Stromal cell of bone marrow (primary cell): ENCODE results near the gene CIB1.

ENCODE experiments used
- DNase-seq: peaks from one replicate; pipeline ENCODE4 v3.0.0-alpha.2; 2012; ENCODE audit warnings: low read depth

Gene CIB1

DNA sequence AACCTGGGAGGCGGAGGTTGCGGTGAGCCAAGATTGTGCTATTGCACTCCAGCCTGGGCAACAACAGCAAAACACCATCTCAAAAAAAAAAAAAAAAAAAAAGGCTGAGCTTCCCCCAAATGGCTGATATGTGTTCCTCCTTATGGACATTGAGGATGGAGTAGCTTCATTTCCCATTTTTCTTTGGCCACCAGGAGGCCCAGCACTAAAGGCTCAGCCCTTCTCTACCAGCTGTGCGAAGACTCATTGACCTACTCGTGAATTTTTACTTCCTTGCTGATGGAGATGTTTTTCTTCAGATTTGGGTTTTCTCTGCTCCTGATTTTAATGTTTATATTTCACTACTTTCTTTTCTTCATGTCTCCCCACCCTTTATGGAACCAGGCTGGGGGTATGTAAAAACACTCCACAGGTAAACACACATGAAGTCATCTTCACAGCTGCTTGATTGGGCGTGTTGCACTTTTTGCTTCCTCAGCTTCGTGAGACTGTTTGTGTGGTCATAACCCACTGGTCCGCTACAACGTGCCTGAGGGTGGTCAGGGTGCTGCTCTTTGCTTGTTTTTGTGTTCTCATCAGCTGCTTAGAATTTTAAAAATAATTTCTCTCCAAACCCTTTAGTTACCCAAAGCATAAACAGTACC is 19.1 kb downstream of the CIB1 start:
- DNase-seq, result no peak

DNA sequence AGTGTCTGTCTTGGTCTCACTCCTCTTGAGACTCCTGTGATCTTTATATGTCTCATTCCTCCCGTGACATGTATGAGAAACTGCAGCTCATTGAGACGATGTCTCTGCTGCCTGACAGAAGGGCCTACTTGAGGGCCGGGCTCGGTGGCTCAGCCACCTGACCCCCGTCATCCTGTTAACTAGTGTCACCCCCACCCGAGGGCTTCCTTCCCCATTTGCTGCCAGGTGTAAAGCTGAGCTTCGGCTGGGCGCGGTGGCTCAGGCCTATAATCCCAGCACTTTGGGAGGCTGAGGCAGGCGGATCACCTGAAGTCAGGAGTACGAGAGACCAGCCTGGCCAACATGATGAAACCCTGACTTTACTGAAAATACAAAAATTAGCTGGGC is 19.9 kb downstream of the CIB1 start:
- no peak for DNase-seq

DNA sequence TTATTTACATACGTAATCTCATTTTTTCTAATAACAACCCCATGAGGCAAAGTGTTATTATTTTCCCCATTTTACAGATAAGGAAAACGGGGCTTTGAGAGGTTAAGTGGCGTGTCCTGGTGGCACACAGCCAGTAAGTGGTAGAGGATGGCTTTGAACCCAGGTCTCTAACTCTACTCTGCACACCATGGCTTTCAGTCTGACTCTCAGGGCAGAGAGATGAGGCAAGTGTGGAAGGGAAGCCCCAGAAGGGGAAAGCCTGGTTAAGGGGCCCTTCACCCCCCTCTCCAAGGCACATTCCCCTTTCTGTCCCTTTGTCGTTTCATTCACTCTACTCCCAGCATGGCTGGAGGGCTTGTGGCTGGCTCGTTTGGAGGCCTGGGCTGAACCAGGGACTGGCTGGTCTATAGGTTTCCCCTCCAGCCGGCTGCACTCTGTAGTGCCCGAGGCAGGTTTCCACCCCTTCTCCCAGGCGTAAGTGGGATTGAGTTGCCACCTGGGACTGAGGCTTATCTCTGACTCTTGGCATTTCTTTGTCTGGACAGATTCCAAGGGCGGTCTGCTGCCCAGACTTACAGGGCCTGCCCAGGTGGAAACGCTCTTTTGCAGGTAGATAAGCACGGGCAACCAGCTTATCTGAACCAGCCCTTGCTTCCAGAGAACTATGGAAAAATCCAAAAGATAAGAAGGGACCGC is 20.5 kb downstream of the CIB1 start:
- DNase-seq, result no peak

DNA sequence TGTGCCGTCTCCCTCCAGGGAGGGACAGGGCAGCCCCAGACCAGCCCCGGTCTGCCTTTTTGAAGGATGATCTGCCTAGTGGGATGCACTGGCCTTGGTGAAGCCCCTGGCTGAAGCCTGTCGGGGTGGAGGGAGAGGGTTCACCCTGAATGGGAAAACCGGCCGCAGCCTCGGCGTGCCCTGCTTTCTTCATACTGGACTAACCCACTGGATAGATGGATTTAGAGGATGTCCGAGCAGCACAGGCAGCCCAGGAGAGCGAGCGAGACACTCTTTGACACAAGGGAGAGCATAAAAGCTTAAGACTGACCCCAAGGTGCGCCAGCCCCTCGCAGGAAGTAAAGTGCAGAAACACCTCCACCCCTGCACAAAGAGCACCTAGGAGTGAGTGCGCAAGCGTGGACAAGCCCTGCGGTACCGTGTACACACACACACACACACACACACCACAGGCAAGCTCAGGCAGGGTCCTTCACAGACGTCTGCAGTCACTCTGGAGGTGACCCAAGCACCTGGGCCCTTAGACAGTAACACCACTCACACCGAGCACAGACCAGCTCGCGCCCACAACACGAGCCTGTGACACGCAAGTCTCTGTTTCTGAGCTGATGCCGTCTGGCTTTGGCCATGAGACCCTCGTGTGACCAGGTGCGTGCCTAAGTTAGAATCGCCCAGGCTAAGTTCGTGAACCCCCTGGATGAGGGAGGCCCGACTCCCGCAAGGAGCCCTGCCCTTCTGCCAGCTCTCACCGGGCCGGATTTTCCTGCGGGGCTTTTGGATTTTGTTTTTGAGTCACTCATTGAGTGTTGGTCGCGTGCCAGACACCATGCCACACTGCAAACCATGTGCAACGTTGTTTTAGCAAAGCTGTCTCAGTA is 21.3 kb downstream of the CIB1 start:
- DNase-seq, result no peak

DNA sequence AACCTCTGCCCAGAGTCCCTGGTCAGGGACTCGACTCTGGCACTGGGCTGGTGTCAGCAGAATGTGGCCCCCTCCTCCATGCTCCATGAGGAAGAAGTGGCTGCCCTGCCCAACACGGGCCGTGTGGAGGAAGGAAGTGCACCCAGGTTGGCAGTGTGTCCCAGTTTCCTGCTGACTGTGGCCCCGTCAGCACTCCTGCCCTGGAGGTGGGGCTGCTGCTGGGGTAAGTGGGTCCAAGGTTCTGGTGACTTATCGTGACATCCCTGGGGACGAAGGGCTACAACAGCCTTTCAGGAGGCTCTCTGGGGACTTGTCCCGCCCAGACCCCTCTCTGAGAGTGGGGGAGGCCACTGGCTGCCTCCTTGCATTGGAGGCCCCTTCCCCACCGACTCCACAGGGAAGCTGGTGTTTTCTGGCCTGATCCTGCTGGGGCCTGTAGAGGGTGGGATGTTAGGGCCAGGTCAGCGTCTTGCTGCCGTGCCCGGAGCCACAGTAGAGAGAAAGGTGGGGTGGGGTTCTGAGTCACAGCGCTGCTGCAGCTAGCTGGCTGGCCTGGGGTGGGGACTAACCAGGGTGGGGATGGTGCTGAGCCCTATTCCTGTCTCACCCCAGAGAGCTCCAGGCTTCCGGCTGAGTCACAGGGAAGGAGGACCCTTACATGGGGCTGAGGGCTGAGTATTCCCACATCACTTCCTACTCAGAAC is 22.1 kb downstream of the CIB1 start:
- no peak for DNase-seq

DNA sequence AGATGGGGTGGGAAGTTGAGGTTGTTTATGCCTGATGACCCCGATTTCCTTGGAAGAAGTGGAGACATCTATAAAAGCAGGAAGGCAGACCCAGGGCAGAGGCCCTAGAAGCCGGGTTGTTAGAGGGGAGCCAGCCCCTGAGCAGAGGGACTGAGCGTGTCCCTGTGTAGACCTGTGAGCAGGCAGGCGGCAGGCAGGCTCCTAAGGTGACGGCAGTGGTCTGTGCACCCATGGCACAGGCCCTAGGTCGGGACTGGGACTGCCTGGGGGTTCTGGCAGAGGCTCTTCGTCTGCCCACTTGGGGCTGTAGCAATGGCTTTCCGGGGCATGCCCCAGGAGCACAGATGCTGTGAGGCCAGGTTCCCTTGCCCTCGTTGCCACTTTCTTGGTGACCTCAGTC is 22.7 kb downstream of the CIB1 start:
- no peak for DNase-seq

DNA sequence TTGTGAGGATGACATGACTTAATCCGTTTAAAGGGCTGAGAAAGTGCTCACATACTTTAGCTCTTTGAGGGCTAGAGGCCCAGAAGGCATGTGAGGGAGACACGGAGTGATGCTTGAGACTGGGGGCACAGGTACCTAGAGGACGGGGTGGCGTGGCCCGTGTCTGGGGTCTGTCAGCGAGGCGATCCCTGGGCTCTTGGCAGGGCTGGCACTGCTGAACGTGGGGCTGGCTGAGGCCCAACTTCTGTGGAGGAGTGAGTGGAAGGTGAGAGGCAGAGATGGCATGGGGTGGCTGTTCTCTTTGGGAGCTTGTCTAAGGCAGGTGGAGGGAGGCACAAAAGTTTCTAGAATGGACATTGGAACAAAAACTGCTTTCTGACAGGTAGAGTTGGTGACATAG is 23.1 kb downstream of the CIB1 start:
- DNase-seq, result no peak

DNA sequence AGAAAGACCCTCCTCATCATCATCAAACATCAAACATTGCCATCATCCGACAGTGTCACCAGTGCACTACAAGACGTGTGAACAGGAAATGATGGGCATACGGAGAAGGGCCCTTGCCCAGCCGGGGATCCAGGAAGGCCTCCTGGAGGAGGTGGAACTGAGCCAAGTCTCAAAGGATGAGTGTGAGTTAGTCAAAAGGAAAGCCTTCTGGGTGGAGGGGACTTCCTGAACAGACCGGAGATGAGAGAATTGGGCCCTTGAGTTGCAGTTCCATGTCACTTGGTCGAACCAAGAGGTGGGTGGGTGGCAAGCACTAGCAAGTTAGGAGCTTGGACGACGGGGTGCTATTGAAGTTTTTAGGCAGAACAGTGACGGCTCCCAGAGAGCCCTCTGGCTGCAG is 24.1 kb downstream of the CIB1 start:
- no peak for DNase-seq

DNA sequence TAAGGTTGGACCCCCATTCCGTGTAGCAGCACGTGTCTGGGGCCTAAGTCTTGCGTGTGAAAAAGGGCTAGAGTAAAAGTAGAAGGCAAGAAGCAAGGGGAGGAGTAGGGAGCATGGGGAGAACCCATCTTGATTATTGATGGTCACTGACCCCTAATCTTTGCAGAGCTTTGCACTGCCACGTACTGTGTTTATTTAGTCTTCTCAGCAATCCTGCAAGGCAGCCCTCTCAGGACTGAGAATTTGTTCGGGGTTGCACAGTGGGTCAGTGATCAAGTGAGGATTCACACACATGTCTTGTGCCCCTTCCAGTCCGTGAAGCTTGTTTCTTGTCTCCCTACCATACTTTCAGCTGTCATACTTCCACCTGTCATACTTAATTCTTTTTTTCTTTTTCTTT is 25.4 kb downstream of the CIB1 start:
- no peak for DNase-seq

DNA sequence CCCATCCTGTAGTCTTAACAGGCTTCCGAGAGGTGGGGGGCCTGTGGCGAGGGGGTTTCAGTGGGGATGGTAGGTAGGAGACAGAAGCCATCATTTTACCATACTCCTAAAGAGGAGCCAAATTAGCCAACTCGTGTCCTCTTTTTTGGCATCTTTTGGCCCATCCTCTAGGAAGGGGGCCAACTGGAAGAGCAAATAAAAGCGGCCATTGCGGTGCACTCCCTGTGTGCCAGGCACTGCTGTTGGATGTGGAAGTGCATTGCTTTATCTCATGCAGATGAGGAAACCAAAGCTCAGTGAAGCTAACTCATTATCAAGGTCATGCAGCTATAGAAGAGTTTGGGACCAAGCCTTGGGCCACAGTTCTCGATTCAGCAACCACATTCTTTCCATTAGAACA is 26.5 kb downstream of the CIB1 start:
- DNase-seq, result no peak

DNA sequence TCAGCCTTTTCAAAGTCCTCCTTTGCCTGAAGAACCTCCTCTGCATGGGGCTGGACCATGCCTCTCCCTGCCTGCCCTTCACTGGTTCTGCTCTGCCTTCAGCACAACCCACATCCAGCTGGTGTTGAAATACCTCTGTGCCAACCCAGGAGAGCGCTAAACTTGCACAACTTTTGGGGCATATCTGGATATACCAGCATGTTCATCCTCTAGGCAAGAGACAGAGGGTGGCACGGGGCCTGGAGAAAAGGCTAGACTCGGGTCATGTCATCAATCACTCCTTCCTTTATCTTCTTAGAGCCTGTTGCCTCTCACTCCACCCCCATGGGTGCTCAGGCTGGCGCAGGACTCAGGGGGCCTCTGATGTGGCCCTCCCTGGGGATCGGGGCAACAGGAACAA is 27.9 kb downstream of the CIB1 start:
- no peak for DNase-seq

DNA sequence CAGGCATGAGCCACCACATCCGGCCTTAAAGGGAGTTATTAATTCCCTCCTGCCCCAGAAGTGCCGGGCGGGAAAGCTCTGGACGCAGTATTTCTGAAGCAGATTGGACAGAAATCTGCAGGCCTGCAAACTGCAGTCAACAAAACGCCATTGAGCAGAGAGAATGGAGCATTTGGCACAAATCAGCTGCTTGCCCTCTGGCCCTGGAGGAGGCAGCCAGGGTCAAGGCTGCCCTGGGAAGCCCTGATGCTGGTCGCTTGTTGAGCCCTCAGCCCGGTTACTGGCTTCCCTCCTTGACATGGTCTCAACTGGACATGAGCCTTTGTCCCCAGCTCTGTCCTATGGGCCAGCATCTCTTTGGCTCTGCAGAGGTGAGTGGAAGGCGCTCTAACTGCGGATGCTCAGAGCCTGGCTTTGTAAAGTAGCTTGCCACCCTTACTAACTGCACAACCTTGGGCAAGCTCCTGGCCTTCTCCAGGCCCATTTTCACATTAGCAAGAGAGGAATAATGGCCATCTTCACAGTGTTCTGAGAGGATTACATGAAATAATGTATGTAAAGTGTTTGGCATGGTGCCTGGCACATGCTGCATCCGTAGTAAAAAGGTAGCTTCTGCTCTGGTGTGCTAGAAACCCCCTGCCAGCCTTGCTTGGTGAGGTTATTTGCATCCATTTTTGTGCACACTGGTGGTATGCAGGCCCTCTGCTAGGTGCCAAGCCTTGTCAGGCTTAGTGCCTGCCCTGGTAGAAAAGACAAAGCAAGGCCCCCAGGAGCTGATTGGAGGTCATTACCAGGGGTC is 28.5 kb downstream of the CIB1 start:
- DNase-seq, result no peak

DNA sequence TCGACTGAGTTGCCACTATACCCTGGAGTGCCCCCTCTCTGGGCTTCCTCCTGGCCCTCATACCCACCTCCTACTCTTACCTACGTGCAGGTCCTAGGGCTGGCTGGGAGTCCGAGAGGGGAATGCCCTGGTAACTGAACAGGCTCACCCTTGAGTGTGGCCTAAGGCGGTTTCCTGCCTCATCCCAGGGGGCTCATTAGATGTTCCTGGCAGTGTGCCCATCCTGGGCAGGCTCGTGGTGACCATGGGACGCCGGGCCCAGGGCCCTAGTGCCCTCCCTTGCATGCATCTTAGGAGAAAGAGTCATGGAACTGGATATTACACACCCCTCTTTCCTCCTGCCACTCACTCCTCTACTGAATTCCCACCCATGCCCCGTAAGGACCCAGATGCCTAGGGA is 29.8 kb downstream of the CIB1 start:
- DNase-seq, result no peak

DNA sequence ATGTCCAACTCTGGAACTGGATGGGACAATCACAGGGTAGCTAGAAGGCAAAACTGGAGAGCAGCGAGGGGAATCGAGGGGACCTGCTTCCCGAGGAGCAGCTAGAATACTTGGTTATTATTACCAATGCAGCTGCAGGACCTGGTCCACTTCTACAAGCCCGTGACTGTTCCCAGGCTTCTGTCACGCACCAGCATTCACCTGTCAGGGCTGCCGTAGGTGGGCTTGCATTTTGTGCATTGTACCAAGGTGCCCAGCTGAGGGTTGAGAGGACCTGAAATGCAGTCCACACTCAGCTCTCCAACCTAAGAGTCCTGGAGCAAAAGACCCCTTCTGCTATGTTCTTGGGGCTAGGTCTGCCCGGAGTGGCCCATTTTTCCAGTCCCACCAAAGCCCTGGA is 30.3 kb downstream of the CIB1 start:
- DNase-seq, result no peak

DNA sequence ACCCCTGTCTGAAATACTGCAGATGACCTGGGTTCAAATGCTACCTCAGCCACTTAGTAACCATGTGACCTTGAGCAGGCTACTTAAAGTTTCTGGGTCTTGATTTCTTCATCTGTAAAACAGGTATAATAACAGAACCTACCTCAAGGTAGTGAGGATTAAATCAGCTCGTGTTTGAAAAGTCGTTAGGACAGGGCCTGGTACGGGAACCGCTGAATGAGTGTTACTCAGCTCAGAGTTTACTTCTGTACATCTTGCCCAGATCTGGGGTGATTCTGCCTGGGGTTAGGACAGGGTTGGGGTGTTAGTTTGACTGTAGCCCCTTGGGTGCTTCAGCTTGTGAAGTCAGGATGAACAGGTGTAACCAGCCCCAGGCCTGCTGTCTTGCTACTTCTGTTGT is 30.8 kb downstream of the CIB1 start:
- no peak for DNase-seq

DNA sequence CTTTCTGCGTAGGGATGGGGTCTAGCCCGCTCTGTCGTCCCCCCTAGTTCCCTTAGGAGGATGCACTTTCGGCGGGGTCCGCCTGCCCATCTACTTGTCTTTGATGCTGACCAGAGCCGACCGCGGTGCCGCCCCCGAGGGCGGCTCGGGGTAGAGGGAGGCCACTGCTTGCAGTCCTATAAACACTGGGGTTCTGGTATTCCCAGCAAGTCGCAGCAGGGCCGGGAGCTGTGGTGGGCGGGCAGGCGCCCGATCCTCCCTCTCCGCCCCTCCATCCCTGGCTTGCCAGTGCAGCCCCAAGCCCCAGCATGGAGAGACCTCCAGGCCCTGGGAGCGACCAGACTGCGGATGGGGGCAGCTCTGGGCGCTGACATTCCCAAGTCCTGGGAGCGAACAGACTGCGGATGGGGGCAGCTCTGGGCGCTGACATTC is 31.8 kb downstream of the CIB1 start:
- DNase-seq, result no peak

DNA sequence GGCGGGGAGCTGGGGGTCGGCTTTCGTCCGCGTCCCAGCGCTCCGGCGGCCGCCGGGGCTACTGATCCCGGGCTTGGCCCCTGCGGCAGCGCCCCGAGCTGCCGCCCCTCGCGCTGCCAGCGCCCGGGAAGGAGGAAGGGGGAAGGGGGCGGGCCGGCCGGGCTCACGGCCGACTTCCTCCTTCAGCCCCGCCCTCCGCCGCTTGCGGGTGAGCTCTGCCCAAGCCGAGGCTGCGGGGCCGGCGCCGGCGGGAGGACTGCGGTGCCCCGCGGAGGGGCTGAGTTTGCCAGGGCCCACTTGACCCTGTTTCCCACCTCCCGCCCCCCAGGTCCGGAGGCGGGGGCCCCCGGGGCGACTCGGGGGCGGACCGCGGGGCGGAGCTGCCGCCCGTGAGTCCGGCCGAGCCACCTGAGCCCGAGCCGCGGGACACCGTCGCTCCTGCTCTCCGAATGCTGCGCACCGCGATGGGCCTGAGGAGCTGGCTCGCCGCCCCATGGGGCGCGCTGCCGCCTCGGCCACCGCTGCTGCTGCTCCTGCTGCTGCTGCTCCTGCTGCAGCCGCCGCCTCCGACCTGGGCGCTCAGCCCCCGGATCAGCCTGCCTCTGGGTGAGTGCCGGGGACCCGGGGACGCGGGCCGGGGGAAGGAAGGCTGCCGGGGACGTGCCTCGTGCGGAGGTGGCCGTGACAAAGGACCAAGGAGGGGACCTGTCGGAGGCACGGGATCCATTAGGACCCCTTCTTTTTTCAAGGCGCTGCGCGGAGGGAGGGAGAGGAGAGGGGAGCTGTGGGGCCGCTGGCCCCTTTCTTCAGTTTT is 32.4 kb downstream of the CIB1 start, which contains the start of gene SEMA4B:
TSS of gene SEMA4B (plus strand) at position 201 of the 814 bp plus-strand sequence. CDS start at position 450, 249 bp downstream.
- DNase-seq, result no peak

DNA sequence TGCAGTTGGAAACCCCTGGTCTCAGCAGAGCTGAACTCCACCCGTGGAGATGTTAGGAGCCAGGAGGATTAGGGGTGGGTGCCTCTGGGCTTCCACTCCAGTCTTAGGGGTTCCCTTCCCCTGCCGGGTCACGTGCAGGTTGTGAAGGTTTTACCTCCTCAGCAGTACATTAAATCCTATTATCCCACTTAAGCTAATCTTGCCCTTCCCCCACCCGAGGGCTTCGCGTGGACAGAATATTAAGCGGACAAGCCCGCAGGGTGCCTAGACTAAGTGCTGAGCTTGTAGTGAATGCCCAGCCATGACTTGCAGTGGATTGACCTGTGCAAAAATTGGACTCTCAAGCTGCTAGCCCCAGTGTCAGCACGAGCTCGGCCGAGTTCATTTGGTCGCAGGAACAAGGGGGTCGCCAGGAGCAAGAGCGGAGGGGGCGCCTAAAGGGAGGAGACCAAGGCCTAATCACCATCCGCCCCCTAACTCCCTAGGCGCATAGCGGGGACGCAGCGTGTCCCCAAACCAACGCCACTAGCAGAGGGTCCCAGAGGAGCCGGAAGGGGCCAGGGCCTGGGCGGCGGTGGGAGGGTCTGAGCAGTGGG is 33.1 kb downstream of the CIB1 start:
- DNase-seq, result no peak

DNA sequence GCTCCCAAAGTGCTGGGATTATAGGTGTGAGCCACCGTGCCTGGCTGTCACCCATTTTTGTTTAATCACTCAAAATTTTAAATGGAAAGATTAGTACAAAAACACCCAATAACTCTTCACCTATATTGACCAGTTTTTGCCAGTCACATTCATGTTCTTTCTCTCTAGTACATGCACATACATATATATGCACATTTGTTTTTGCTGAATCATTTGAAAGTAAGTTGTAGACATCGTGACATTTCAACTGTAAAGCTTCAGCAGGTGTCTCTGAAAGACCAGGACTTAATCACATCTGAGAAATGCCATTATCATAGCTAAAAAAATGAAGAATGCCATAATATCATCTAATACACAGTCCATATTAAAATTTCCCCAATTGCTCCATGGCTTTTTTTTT is 39.1 kb downstream of the CIB1 start:
- DNase-seq, result no peak
